T47D (cell line): ENCODE measurements around the gene OR8D2.

Source experiments
- DNase-seq, 2 experiments: peaks; one replicate each; pipeline versions ENCODE4 v3.0.0 to v3.0.0-alpha.2; 2011 to 2012; ENCODE audit warnings: low read depth in 1 of 2, low spot score in 1 of 2
- JUND ChIP-seq: IDR thresholded peaks from 2 replicates; pipeline ENCODE4 v1.6.1; 2012; ENCODE audit warnings: low read depth
- in situ Hi-C: cut with HindIII; loops from 2 replicates; pipeline ENCODE4 v1.10.0; 2016; ENCODE audit warnings: low sequenced_read_pairs, low pct_unique_long_range_greater_than_20kb

OR8D2 gene

GRCh38 chr11:124313131-124313530, 6.9 kb downstream of the OR8D2 start:
- no peak for DNase-seq
- in situ Hi-C loops: no loop called here
- TF ChIP-seq JUND: no peak

GRCh38 chr11:124311670-124312069, 8.3 kb downstream of the OR8D2 start:
- DNase-seq: no peak
- TF ChIP-seq JUND: no peak
- in situ Hi-C loops: no loop called here

GRCh38 chr11:124311269-124311668, 8.7 kb downstream of the OR8D2 start:
- TF ChIP-seq JUND: no peak
- in situ Hi-C loops: no loop called here
- no peak for DNase-seq

GRCh38 chr11:124310721-124311120, 9.3 kb downstream of the OR8D2 start:
- no peak for TF ChIP-seq JUND
- in situ Hi-C loops: no loop called here

GRCh38 chr11:124307093-124307492, 12.9 kb downstream of the OR8D2 start:
- no peak for TF ChIP-seq JUND
- in situ Hi-C loops: no loop called here
- DNase-seq: no peak

More at GRCh38 chr11:124310721-124311120, 9.3 kb downstream of the OR8D2 start:
- DNase-seq: no peak

GRCh38 chr11:124302347-124303125, 17.5 kb downstream of the OR8D2 start:
- DNase-seq: peak in 1 of 2 experiments; percentile 27
- in situ Hi-C loops: no loop called here
- no peak for TF ChIP-seq JUND

GRCh38 chr11:124301548-124301947, 18.4 kb downstream of the OR8D2 start:
- in situ Hi-C loops: no loop called here
- DNase-seq: no peak
- TF ChIP-seq JUND: no peak

- no peak for DNase-seq
- TF ChIP-seq JUND: no peak
- in situ Hi-C loops: no loop called here
Observed at GRCh38 chr11:124297921-124298320, 22.1 kb downstream of the OR8D2 start.

- no peak for TF ChIP-seq JUND
- no peak for DNase-seq
- in situ Hi-C loops: no loop called here
Observed at GRCh38 chr11:124296016-124296415, 24.0 kb downstream of the OR8D2 start.

- TF ChIP-seq JUND: no peak
- in situ Hi-C loops: no loop called here
- DNase-seq: no peak
Observed at GRCh38 chr11:124294687-124295086, 25.3 kb downstream of the OR8D2 start.

- DNase-seq: peak in 1 of 2 experiments; percentile 56
- no peak for TF ChIP-seq JUND
- in situ Hi-C loops: no loop called here
Observed at GRCh38 chr11:124285610-124286344, 34.2 kb downstream of the OR8D2 start.

GRCh38 chr11:124278261-124278660, 41.7 kb downstream of the OR8D2 start:
- no peak for DNase-seq
- TF ChIP-seq JUND: no peak
- in situ Hi-C loops: no loop called here

- no peak for TF ChIP-seq JUND
- DNase-seq: no peak
- in situ Hi-C loops: no loop called here
Observed at GRCh38 chr11:124277804-124278203, 42.2 kb downstream of the OR8D2 start.
